NCI-H2196 treated with DMSO at 0.1 percent for 48 hours (cell line): ENCODE results near the gene MTHFSD.

Experiments used
- DNase-seq: peaks from one replicate; lab custom pipeline; 2025; ENCODE audit not compliant: unreplicated experiment; lab: John Stamatoyannopoulos, UW

Gene MTHFSD

DNA sequence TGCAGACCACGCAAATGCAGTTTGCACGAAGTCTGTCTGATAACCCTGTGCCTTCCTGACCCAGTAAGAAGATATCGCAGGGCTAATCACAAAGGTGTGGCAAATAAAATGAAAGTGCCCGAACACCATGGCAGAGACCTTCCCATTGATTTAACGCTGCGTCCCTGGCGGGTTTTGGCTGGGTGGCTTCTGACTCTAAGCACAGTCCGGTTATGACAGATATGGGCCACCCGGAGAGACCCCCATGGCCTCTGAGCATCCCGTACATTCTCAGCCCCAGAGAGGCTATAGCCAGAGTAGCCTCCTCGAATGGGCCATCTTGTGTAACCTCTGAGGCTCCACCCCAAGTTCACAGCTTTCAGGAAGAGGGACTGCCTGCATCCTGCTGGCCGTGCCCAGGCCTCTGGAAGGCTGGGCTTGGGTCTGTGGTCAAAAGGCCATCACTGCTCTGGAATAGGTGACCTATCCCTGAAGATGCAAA, 17.0 kb upstream of the MTHFSD start:
- no peak for DNase-seq

DNA sequence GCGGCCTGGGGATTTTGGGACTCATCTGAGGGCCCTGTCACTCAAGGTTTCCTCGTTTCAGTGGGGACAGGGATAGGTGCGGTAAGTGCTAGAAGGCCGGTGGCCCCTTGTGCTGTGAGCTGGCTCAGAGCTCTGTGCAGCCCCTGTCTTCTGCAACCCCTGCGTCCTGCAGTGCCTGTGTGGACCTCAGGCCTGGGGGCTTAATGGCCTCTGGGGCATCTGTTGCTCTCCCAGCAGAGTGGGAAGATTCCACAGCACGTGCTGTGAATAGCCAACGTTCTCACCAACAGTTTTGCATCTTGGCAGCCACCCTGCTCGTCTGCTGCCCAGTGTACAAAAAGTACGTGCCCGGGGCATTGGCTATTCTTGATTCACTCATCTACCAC, 16.5 kb upstream of the MTHFSD start:
- no peak for DNase-seq

DNA sequence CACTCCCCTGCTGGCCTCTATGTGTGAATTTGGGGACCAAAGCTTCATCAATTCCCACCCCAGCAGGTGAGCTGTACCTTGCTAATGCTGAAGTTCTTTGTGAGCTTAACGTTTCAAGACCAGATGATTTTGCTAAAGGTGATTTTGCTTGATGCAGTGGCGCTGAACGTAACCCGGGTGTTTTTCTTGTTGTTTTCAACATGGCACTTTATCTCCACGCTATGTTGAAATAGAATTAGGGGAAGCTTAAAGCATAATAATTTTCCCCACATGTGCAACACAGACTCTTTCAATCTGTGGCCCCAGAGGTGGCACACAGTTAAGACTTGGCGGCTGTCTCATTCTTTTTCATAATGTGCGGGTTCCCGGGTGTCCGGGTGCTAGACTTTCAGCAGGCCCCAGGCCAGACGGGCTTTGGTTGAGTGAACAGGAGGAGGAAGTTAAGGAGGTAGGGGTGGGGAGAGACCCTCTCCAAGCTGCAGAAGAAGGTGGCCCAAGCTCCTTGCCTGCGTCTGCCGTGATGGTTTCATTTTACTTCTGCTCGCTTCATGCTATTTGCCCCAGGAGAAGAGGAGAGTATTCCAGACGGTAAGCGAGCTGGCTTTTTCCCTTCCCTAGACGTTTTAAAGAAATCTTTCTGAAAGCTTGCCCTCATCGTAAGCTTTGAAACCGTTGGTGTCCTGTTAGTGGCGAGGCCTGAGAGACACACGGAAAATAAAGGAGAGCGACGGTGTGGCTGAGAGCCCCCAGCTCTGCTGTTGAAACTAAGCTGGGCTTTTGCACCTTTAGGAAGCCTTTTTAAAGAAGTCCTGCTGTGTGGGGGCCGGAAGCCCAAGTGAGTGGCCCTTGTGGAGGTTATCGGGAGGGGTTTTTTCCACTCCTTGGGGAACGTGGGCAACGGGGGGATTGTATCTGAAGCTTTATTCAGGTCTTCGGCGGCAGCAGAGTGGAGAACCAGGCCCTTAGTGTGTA, 15.8 kb upstream of the MTHFSD start:
- DNase-seq = no peak

DNA sequence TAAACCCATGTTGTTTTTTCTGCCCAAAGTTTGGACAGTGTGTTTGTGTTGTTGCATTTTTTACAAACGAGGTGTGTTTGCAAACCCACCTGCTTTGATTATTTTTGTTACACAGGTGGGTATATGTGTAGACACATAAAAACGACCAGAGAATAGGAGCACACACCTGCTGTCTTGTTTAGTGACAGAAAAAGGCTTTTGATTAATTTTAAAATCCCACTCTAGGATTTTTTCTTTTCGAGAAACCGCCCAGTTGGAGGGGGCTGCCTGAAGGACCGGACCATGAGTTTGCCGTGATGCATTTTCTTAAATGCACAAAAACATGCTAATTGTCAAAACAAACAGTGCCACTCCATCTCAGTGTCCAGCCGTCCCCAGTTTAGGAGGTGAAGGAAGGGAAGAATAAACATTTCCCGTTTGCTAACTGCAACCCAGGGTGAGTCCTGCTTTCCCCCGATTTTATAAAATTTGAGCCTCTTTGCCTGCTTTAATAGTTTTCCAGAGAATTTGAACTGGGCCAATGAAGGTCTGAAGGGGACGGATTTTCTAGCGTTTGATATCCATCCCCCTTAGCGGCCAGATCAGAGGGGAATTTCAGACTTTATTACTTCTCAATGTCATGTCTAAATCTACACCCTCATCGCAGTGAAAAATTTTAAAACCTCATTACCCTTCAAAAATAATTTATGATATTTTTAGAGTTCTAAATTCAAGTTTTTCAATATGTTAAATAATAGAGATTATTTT, 14.8 kb upstream of the MTHFSD start:
- DNase-seq = no peak

DNA sequence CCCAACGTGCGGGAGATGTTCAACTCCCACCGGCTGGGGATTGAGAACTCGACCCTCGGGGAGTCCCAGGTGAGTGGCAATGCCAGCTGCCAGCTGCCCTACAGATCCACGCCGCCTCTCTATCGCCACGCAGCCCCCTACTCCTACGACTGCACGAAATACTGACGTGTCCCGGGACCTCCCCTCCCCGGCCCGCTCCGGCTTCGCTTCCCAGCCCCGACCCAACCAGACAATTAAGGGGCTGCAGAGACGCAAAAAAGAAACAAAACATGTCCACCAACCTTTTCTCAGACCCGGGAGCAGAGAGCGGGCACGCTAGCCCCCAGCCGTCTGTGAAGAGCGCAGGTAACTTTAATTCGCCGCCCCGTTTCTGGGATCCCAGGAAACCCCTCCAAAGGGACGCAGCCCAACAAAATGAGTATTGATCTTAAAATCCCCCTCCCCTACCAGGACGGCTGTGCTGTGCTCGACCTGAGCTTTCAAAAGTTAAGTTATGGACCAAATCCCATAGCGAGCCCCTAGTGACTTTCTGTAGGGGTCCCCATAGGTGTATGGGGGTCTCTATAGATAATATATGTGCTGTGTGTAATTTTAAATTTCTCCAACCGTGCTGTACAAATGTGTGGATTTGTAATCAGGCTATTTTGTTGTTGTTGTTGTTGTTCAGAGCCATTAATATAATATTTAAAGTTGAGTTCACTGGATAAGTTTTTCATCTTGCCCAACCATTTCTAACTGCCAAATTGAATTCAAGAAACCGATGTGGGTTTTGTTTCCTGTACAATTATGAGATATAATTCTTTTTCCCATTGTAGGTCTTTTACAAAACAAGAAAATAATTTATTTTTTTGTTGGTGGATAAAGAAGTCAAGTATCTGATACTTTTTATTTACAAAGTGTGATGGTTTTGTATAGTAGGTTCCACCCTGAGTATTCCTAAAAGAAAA, 13.9 kb upstream of the MTHFSD start:
- no peak for DNase-seq

DNA sequence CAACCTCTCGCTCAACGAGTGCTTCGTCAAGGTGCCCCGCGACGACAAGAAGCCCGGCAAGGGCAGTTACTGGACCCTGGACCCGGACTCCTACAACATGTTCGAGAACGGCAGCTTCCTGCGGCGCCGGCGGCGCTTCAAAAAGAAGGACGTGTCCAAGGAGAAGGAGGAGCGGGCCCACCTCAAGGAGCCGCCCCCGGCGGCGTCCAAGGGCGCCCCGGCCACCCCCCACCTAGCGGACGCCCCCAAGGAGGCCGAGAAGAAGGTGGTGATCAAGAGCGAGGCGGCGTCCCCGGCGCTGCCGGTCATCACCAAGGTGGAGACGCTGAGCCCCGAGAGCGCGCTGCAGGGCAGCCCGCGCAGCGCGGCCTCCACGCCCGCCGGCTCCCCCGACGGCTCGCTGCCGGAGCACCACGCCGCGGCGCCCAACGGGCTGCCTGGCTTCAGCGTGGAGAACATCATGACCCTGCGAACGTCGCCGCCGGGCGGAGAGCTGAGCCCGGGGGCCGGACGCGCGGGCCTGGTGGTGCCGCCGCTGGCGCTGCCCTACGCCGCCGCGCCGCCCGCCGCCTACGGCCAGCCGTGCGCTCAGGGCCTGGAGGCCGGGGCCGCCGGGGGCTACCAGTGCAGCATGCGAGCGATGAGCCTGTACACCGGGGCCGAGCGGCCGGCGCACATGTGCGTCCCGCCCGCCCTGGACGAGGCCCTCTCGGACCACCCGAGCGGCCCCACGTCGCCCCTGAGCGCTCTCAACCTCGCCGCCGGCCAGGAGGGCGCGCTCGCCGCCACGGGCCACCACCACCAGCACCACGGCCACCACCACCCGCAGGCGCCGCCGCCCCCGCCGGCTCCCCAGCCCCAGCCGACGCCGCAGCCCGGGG, 12.9 kb upstream of the MTHFSD start:
- DNase-seq = no peak

DNA sequence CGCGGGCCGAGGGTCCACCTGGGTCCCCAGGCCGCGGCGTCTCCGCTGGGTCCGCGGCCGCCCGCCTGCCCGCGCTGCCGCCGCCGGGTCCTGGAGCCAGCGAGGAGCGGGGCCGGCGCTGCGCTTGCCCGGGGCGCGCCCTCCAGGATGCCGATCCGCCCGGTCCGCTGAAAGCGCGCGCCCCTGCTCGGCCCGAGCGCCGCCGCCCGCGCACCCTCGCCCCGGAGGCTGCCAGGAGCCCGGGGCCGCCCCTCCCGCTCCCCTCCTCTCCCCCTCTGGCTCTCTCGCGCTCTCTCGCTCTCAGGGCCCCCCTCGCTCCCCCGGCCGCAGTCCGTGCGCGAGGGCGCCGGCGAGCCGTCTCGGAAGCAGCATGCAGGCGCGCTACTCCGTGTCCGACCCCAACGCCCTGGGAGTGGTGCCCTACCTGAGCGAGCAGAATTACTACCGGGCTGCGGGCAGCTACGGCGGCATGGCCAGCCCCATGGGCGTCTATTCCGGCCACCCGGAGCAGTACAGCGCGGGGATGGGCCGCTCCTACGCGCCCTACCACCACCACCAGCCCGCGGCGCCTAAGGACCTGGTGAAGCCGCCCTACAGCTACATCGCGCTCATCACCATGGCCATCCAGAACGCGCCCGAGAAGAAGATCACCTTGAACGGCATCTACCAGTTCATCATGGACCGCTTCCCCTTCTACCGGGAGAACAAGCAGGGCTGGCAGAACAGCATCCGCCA, 12.1 kb upstream of the MTHFSD start:
- DNase-seq = no peak

DNA sequence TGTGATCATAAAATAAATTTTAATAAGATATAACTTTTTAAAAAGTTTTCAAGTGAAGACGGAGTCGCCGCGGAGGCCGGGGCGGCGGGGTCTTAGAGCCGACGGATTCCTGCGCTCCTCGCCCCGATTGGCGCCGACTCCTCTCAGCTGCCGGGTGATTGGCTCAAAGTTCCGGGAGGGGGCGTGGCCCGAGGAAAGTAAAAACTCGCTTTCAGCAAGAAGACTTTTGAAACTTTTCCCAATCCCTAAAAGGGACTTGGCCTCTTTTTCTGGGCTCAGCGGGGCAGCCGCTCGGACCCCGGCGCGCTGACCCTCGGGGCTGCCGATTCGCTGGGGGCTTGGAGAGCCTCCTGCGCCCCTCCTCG, 11.5 kb upstream of the MTHFSD start, which contains the start of gene FOXC2:
Gene FOXC2, plus strand, starts transcription at position 229 of the 365 bp plus-strand sequence. CDS start 507 bp downstream, outside the sequence.
- DNase-seq = no peak

DNA sequence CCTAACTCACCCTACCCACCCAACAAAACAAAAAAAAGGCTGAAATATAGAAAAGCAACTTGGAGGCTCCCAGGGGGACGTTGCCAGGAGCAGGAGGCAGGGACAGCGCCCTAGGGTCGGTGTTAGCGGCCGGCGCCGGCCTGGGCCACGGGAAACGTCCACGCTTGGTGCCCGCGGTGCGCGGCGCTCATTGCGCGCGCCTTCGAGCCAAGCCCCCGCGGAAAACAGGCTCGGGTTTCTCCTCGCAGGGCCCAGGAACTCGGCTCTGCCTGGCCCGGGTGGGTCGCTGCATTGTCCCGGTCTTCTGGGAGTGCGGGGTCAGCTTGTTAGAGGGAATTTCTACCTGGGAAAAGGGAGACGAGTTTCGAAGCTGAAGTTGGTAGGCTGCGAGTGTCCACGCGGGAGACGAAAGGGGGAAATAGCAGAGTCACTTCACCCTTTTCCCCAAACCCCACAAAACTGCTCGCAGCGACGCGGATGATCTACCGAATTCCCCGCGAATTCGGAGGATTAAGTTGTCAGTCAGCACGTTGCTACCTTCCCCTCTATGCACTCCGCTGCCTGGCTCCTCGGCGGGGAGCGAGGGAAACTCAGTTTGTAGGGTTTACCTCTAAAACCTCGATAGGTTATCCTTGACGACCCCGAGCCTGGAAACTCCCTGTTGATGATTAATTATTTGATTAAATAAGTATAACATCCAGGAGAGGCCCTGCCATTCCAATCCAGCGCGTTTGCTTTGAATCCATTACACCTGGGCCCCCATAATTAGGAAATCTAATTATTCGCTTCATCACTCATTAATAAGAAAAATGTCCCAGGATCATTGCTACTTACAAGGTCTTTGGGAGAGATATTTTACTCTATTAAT, 10.8 kb upstream of the MTHFSD start:
- no peak for DNase-seq

DNA sequence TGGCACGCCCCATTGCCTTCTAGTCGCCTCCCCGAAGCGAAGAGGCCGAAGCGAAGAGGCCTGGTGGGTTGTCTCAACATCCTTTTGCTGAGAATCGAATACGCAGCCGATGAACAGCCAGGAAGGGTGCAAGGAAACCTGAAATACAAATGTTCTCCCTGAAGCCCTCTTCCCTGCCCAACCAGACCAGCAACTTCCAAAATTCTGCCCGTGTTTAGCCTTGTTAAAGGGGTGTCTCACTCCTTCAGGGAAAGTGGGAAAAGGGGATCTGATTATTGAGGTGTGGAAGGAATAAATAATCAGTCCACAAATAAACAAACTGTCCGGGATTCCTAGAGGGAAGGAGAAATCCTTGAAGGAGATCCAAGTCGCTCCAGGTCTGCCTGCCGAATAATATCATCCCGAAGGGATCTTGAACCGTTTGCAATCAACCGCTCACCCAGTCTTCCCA, 10.2 kb upstream of the MTHFSD start:
- no peak for DNase-seq

DNA sequence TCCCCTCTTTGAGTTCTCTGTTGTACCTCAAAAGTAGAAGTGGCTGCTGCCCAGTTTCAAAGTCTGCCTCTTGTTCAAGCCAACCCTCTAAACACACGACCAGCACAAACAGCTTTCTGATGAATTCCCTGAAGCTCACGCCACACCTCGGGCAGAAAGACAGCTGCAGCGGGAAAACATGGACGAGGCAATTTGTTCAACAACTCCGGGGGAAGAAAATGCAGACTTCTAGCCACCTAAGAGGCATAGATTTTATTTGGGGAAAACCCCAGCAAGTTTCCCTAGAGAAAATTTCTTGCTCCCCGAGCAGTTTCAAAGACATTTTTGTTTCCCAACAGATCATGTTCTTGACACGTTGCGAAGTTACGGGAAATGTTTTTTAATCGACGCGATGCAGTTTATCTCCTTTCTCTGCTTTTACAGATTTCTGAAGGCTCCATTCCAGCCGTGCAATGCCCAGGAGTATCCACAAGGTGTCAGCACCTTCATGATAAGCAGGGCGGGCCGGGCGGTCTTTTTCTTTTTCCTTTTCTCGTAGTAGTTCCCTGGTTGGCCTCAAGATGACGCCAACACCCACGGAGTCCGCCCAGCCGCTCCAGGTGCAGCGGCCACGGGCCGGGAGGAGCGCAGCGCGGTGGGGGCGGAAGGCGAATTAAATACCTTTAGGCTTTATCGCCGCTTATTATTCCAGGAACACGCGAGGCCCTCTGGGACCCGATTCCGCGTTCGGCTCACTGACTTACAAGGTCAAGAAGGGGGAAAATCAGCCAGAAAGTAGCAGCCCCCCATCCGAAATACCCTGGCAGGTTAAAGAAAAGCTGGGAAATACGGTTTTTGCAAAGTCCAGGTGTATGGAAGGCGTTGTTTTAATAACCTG, 8.7 kb upstream of the MTHFSD start:
- peak; percentile 40 for DNase-seq

DNA sequence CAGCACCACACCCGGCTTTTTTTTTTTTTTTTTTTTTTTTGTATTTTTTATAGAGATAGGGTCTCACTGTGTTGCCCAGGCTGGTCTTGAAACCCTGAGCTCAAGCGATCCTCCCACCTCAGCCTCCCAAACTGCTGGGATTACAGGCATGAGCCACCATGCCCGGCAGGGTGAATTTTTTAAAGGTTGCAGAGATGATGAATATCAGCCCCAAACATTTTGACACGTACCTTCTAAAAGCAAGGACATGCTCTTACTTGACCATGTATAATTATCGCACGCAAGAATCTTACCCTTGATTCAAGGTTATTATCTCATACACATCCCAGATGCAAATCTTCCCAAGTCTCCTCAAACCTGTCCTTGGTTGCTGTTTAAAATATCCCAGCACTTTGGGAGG, 7.3 kb upstream of the MTHFSD start:
- DNase-seq = no peak

DNA sequence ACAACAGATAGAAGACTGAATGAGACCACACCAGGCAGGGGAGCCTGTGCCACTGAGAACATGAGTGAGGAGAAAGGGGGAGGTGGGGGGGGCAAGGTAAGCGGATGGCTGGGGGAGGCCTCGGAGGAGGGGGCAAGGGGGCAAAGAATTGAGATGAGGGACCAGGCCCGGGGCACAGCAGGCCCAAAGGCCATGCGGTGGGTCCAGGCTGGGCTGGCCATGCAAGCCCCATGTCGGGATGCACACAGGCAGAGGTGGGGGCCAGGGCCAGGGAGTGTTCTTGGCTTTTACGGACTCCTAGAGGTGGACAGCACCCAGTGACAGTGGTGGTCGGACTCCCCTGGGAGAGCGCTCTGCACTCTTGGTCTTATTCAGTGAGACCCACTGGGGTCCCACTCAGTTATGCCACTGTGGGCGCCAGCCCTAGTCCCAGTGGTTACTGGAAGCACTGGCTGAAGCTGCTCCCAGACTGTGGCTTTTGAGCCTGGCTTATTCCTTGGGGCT, 4.8 kb upstream of the MTHFSD start:
- DNase-seq = no peak

DNA sequence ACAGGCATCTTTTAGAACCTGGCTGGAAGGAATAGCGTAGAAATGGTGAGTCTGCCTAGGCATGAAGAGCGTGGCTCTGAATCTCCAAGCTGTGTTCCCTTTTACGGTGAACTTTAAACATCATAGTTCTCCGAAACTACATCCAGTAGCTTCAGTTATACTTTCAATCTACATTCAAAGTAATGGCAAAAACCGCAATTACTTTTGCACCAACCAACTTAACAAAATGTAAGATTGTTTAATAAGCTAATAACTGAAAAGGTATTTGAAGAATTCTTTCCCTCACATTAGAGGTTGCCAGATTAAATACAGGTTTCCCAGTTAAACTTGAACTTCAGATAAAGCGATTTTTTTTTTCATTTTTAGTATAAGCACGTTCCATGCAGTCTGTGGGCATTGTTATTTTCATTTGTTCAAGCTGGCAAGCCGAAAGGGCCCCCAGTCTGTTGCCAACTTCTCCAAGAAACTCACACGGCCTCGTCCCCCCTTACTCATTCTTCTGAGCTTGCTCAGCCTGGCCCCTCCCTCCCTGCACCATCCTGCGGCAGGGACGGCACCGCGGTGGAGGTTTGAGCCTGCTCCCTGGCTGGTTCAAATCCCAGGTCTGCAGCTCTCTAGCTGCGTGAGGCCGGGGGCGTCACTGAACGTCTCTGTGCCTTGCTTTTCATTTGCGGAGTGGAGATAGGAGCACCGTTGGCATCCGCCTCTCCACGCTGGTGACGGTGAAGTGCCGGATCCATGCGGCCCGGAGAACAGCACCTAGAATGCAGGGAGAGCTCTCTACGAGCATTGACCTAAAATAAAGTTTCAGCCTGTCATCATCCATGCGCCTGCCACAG, 3.5 kb upstream of the MTHFSD start:
- no peak for DNase-seq

DNA sequence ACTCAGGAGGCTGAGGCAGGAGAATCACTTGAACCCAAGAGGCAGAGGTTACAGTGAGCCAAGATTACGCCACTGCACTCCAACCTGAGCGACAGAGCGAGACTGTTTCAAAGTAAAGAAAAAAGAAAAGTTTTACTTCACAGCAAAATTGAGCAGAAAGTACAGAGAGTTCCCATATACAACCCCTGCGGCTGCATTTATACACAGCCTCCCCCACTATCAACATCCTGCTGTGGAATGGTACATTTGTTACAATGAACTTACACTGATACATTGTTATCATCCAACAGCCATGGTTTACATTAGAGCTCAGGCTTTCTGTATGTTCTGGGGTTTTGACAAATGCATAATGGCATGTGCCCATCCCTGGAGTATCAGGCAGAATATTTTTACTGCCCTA, 2.6 kb upstream of the MTHFSD start:
- DNase-seq = no peak

DNA sequence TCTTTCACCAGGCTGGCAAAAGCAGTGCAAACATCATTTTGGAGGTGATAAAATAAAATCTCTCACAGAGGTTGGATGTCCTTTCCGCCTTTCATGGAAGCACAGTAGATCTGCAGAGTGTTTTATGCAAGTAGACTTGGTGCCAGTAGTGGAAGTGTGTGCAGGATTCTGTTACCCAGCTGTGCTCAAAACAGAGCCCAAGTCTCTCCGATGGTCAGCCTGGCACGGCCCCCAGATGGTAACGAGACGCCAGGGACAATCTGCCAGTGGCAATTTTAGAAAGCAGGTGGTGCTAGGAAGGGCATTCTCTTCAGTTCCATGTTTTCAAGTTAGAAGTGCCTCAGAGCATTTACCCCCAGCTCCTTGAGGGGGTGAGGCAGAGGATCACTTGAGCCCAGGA, 1.5 kb upstream of the MTHFSD start:
- no peak for DNase-seq
